Ishikawa (cell line): Measurements from ENCODE around the gene MRPS6.

Source experiments
- CEBPB ChIP-seq: IDR thresholded peaks from 2 replicates; pipeline ENCODE4 v1.6.1; 2012
- YY1 ChIP-seq: IDR thresholded peaks from 2 replicates; pipeline ENCODE4 v1.6.1; 2012; ENCODE audit warnings: low read depth
- TF ChIP-seq, protein P1 (sequence below): IDR thresholded peaks from 2 replicates; pipeline ENCODE4 v1.6.1; 2012

DNA sequence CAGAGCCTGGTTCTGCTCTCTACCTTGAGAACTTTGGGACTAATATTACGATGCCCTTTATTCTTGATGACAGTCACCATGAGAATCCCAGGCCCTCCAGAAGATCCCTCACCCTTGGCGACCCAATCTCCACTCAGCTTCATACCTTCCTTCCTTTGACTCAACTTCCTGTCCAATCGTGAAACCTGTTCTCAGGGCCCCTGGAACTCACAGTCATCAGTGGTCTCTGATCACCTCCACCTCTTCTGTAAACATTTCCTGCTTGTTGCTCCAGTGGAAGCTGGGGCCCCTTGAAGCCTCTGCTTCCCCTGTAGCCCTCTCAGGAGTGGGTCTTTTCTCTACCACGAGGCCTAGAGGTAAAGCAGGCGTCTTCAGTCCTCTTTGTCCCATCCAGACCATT, 79.1 kb downstream of the MRPS6 start:
- TF ChIP-seq, protein P1, sequence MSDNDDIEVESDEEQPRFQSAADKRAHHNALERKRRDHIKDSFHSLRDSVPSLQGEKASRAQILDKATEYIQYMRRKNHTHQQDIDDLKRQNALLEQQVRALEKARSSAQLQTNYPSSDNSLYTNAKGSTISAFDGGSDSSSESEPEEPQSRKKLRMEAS = no peak
- no peak for TF ChIP-seq CEBPB
- TF ChIP-seq YY1 = no peak
